NCI-H1092 (cell line): ENCODE data around the gene WDR6.

Experiments
- DNase-seq: peaks from one replicate; lab custom pipeline; 2025; lab: John Stamatoyannopoulos, UW

Gene WDR6

DNA sequence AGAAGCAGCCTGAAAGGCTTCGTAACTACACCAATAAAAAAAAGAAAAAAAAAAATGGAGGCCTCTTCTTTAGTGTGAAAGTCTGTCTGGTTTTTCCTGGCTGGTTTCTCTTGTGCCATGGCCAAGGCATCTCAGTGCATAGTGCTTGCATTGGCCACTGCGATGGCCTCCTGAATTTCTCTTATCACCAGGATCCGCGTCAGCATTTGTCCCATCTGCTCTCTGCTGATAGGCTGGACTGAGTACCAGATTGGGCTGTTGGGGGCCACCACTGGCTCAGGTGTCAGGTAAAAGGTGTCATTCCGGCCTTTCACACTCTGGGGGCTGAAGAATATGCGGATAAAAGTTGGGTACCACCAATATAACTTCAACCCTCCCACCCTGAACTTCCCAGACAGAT is 23.1 kb downstream of the WDR6 start:
- no peak for DNase-seq

GRCh38 chr3:49032646-49033304 is 25.6 kb downstream of the WDR6 start:
- DNase-seq = no peak

DNA sequence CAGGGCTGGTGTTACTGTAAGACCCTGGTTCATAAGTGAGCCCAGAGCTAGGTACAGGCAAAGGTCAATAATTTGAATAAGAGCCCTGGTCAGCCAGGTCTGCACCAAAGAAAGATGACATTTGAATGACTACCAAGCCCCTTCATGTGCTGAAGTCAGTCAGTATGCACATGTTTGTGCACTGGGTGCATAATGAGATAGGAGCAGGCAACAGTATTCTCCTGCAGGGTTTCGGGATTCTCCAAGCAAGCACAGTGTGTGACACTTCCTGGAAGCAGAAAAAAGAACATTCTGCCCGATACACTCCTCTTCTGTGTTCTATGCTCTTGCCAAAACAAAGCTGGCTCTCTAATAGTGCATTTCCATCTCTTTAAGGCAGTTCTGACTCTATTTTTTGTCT is 27.5 kb downstream of the WDR6 start:
- DNase-seq = no peak

- DNase-seq = no peak
These were observed 28.1 kb downstream of the WDR6 start for GRCh38 chr3:49035281-49035680.

DNA sequence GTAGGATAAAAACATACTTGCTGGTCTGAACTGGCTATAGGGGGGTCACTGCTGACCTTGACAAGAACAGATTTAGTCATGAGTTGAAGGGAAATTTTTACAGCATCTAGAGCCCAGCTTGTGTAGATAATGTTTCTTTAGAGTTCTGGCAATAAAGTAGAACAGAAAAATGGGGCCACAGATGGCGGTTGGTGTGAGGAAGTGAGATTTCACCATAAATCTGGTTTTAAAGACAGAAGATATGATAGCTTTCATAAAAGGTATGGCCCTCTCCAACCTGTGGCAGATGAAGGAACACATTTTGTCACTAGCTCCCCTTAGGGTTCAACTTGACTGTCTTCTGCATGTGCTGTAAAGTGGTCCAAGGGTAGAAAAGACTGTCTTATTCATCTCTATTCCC is 46.4 kb downstream of the WDR6 start:
- DNase-seq = no peak

GRCh38 chr3:49054344-49054862 is 47.2 kb downstream of the WDR6 start:
- no peak for DNase-seq

GRCh38 chr3:49057268-49057667 is 50.1 kb downstream of the WDR6 start:
- no peak for DNase-seq

- no peak for DNase-seq
These were observed 50.8 kb downstream of the WDR6 start for GRCh38 chr3:49058011-49058410.
